Urothelium cell line (cell line): ENCODE results near the gene PTPN12.
A peak's percentile ranks its signal among the peaks of the same experiment; 100 is the strongest.
"Not testable (repeated sequence)": the region's sequence is repeated elsewhere in the genome, so short reads cannot be mapped to it uniquely, and the experiment has no call there.

Source experiments
- DNase-seq: peaks from one replicate; pipeline ENCODE4 v3.0.0; 2011; ENCODE audit warnings: low spot score, mixed read lengths
- FAIRE-seq: peaks from 2 replicates; lab custom pipeline; 2011; peaks lifted over from hg19 to GRCh38; lab: Jason Lieb, UNC

The PTPN12 gene

GRCh38 chr7:77575187-77575586, 38.1 kb downstream of the PTPN12 start:
- FAIRE-seq (no peak), DNase-seq (no peak)

DNA sequence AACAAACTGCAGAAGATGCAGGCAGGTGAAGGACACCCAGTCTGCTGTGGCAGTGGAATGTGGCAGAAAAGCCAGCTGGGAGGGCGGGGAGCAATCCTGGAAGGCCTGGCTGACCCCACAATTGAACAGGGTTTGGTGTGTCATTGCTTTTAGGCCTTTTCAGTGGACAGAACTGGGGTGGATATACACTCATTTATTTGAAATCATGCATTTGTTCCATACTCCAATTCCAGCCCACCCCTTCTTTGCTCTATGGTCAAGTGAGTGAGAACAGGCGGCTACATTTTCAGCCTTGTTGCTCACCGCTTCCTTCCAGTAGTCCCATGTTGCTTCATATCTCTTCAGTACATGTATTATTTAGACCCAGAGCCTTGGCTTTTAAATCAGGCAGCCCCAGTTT, 39.8 kb downstream of the PTPN12 start:
- FAIRE-seq: no peak
- no peak for DNase-seq

DNA sequence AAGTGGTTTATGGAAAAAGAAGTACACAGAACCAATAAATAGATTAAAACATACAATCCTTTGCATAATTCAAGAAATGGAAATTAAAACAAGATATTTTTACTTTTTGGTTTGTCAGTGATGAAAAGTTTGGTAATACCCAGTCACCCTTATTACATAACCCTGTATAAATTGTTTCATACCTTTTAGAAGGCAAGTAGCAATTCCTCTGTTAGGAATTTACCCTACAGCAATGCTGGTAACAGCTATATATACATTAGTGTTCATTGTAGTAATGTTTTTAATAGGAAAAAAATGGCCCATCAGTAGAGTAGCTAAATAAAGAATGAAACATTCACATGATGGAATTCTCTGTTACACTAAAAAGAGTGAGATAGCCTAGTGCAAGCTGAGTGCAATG, 42.7 kb downstream of the PTPN12 start:
- FAIRE-seq (no peak), DNase-seq (no peak)

- FAIRE-seq (no peak), DNase-seq (no peak)
These were observed 43.8 kb downstream of the PTPN12 start for GRCh38 chr7:77580762-77581350.

- FAIRE-seq (no peak), DNase-seq (no peak)
These were observed 50.2 kb downstream of the PTPN12 start for GRCh38 chr7:77587272-77587671.

DNA sequence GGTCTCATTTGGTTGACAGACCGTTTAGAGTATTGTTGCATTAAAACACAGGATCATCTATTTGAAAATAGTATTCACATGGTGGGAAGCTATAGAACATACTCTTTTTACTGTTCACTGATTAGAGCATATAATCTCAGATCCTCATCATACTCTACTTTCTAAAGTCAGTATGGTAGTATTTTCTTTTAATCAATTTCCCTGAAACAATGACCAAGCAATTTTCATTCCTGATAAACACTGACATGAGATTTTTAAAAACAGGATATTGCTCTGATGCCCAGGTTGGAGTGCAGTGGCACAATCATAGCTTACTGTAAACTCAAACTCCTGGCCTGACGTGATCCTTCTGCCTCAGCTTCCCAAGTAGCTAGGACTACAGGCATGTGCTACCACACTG, 63.9 kb downstream of the PTPN12 start:
- DNase-seq (no peak), FAIRE-seq (no peak)

DNA sequence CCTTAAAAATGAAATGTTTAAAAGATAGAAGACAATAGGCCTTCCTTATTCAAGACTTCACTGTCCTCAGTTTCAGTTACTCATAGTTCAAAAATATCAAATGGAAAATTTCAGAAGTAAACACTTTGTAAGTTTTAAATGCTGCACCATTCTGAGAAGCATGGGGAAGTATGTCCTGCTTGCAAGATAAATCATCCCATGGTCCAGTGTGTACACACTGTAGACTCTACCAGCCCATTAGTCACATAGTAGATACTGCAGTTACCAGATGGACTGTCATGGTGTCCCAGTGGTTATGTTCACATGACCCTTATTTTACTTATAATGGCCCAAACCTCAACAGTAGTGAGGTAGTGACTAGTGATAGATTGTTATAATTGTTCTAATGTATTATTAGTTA, 69.5 kb downstream of the PTPN12 start:
- FAIRE-seq (peak; percentile 48), DNase-seq (no peak)

- no peak for FAIRE-seq
- no peak for DNase-seq
These were observed 82.2 kb downstream of the PTPN12 start for GRCh38 chr7:77619314-77619713.

DNA sequence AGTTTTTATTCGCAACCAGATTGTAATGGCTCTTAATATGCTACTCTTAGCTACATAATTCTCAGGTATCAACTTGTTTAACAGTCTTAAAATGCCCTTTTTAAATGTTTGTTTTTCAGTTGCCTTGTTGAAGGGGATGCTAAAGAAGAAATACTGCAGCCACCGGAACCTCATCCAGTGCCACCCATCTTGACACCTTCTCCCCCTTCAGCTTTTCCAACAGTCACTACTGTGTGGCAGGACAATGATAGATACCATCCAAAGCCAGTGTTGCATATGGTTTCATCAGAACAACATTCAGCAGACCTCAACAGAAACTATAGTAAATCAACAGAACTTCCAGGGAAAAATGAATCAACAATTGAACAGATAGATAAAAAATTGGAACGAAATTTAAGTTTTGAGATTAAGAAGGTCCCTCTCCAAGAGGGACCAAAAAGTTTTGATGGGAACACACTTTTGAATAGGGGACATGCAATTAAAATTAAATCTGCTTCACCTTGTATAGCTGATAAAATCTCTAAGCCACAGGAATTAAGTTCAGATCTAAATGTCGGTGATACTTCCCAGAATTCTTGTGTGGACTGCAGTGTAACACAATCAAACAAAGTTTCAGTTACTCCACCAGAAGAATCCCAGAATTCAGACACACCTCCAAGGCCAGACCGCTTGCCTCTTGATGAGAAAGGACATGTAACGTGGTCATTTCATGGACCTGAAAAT, 89.7 kb downstream of the PTPN12 start:
- DNase-seq (no peak), FAIRE-seq (no peak)

GRCh38 chr7:77627309-77627676, 90.2 kb downstream of the PTPN12 start:
- FAIRE-seq (peak; percentile 58), DNase-seq (no peak)

GRCh38 chr7:77629797-77630196, 92.7 kb downstream of the PTPN12 start:
- DNase-seq (no peak), FAIRE-seq (no peak)

DNA sequence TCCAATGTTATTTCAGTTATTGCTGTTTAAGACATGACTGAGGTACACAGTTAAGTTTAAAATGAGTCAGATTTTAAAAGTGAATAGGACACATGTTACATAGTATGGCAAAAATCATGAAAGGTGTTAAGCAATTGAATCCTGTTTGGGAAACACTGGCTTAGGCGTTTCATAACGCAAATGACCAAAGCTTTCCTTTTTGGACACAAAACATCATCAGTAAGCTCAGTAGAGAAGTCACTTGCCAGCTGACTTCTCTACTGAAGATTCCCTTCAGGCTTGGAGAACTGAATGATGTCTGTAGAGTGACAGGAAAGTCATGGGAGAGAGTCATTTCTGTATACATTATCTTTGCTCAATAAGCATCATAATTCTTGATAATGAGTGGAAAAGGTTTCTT, 94.7 kb downstream of the PTPN12 start:
- DNase-seq (no peak), FAIRE-seq (no peak)

DNA sequence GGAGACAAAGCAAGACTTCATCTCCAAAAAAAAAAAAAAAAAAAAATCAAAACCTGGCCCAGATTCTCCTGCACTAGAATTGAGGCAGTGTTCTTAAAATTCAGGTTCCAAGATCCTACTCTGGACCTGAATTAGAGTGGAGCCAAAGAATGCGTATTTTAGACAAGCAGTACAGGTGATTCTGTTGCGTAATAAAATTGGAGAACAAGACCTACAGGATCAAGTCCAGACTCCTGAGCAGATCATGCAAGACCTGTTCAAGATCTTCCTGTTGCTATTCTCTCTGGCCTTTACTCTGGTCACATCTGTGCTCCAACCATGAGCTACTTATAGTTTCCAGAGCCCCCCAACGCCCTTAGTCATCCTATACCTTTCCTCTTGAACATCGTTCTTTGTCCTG, 107.7 kb downstream of the PTPN12 start:
- DNase-seq: no peak
- FAIRE-seq: no peak

- DNase-seq (no peak), FAIRE-seq (no peak)
These were observed 111.7 kb downstream of the PTPN12 start for GRCh38 chr7:77648742-77649338.

GRCh38 chr7:77649716-77650349, 112.7 kb downstream of the PTPN12 start:
- DNase-seq: no peak
- FAIRE-seq: no peak

GRCh38 chr7:77651575-77652162, 114.6 kb downstream of the PTPN12 start:
- no peak for FAIRE-seq
- DNase-seq: peak; percentile 62

GRCh38 chr7:77652826-77653225, 115.7 kb downstream of the PTPN12 start:
- not testable (repeated sequence) for FAIRE-seq, DNase-seq

DNA sequence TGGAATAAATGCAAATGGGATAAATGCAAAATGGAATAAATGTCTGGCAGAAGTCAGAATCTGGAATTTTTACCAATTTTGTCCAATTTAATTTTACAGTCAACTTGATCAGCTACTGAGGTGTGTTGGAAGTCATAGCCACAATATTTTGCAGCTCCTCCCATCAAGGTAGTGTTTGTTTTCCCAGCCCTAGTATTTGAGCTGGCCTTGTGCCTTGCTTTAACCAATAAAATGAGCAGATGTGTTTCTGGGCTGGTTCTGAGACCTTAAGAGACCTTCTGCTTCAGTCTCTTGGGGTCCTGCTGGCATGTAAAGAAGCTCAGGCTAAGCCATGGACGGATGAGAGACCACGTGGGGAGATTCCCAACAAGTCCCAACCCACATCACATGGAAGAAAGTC, 116.5 kb downstream of the PTPN12 start:
- FAIRE-seq (no peak), DNase-seq (no peak)

GRCh38 chr7:77655356-77655755, 118.3 kb downstream of the PTPN12 start:
- DNase-seq: no peak
- FAIRE-seq: no peak

DNA sequence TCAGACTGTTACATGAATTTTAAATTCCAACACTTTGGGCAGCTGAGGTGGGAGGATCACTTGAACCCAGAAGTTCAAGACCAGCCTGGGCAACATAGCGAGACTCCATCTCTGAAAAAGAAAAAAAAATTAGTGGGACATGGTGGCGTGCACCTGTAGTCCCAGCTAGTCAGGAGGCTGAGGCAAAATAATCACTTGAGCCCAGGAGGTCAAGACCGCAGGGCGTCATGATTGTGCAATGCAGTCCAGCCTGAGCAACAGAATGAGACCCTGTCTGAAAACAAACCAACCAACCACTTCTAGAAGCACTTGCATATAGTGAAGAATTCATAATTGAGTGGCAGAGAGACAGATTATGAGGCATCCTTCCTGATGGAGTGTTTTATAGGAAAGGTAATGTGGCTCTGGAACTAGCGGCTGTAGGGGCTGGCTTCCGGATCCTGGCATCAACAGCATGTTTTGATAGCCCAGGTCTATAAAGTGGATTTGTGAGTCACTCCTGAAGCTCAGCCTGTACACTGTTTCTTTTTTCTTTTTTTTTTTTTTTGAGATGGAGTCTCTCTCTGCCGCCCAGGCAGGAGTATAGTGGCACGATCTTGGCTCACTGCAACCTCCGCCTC, 118.9 kb downstream of the PTPN12 start:
- DNase-seq (no peak), FAIRE-seq (no peak)
